ENCODE data around the gene CSPG5. TPM values are rescaled to one million over a fixed set of nuclear protein-coding genes. Genes with fewer than 3 reads are reported as not detected.

The CSPG5 gene
- total and polyA plus RNA-seq, 8 donors = under 0.01 to 3.8 (median 0.35) TPM; not detected in 3

GRCh38 chr3:47533481-47533880 lies 45.2 kb downstream of the CSPG5 start:
- no peak overlapping the region for H3K27ac ChIP-seq
- H3K4me1 ChIP-seq = no peaks in the 10 kb centered on the region
- no peak for DNase-seq
- H3K4me3 ChIP-seq = no peak overlapping the region
- no peaks in the 10 kb centered on the region for H3K9me3 ChIP-seq
- no peaks in the 10 kb centered on the region for H3K36me3 ChIP-seq
- no peaks in the 10 kb centered on the region for H3K27me3 ChIP-seq
- WGBS, 5 donors = 60 to 75% (median 68%) methylated on average over 2 of the region's 2 CpGs
- no peak for TF ChIP-seq POLR2AphosphoS5 (IDR thresholded peaks at IDR 0.05)
- TF ChIP-seq EP300 (IDR thresholded peaks at IDR 0.05) = no peak
- TF ChIP-seq CTCF (IDR thresholded peaks at IDR 0.05) = no peak
- no peak for TF ChIP-seq POLR2A (IDR thresholded peaks at IDR 0.05)
- intact Hi-C loops (cut with DNase I; ENCODE audit: low total_unique reads) = no loop called here

GRCh38 chr3:47527952-47528725 lies 50.5 kb downstream of the CSPG5 start:
- Histone ChIP-seq H3K27me3 (no peaks in the 10 kb centered on the region), H3K4me3 (no peak overlapping the region), H3K27ac (no peak overlapping the region), H3K4me1 (peaks cover 0 to 4% (median 0%) of the 10 kb centered on the region in 4 donors), H3K9me3 (no peaks in the 10 kb centered on the region), H3K36me3 (no peaks in the 10 kb centered on the region)
- intact Hi-C loops (cut with DNase I; ENCODE audit: low total_unique reads) = no loop called here
- whole genome bisulfite sequencing, 5 donors = 77 to 89% (median 84%) methylated on average over 6 of the region's 6 CpGs
- no peak for DNase-seq
- TF ChIP-seq EP300 (IDR thresholded peaks at IDR 0.05) (no peak), POLR2AphosphoS5 (IDR thresholded peaks at IDR 0.05) (no peak), CTCF (IDR thresholded peaks at IDR 0.05) (no peak), POLR2A (IDR thresholded peaks at IDR 0.05) (no peak)

- 83 to 94% (median 90%) methylated on average over 4 of the region's 4 CpGs for WGBS, 5 donors
- intact Hi-C loops (cut with DNase I; ENCODE audit: low total_unique reads) = no loop called here
- no peak for DNase-seq
- no peaks in the 10 kb centered on the region for H3K9me3 ChIP-seq
- H3K27me3 ChIP-seq = no peaks in the 10 kb centered on the region
- peaks cover 0 to 12% (median 7%) of the 10 kb centered on the region in 4 donors for H3K4me1 ChIP-seq
- H3K36me3 ChIP-seq = no peaks in the 10 kb centered on the region
- H3K4me3 ChIP-seq = no peak overlapping the region
- no peak for TF ChIP-seq EP300 (IDR thresholded peaks at IDR 0.05)
- no peak for TF ChIP-seq CTCF (IDR thresholded peaks at IDR 0.05)
- no peak for TF ChIP-seq POLR2A (IDR thresholded peaks at IDR 0.05)
- no peak for TF ChIP-seq POLR2AphosphoS5 (IDR thresholded peaks at IDR 0.05)
- H3K27ac ChIP-seq = no peak overlapping the region
These were observed 53.0 kb downstream of the CSPG5 start for GRCh38 chr3:47525617-47526016.

GRCh38 chr3:47523310-47524073 lies 55.2 kb downstream of the CSPG5 start:
- Histone ChIP-seq H3K4me1 (peaks cover 0 to 12% (median 7%) of the 10 kb centered on the region in 4 donors), H3K4me3 (no peak overlapping the region), H3K9me3 (no peaks in the 10 kb centered on the region), H3K27me3 (no peaks in the 10 kb centered on the region), H3K36me3 (no peaks in the 10 kb centered on the region), H3K27ac (no peak overlapping the region)
- no peak for TF ChIP-seq POLR2AphosphoS5 (IDR thresholded peaks at IDR 0.05)
- no peak for TF ChIP-seq POLR2A (IDR thresholded peaks at IDR 0.05)
- no peak for TF ChIP-seq CTCF (IDR thresholded peaks at IDR 0.05)
- no peak for TF ChIP-seq EP300 (IDR thresholded peaks at IDR 0.05)
- intact Hi-C loops (cut with DNase I; ENCODE audit: low total_unique reads) = loop anchor here (5.0 kb wide), 1 partner anchor 269 kb away; no protein-coding TSS in a partner anchor
- DNase-seq = no peak
- WGBS, 5 donors = 50 to 61% (median 53%) methylated on average over 4 of the region's 4 CpGs
